H9 (cell line): ENCODE data around the gene SBF1. TPM values are rescaled to one million over a fixed set of nuclear protein-coding genes. Genes with fewer than 3 reads are reported as not detected.

ENCODE experiments used
- DNase-seq: peaks from one replicate; pipeline ENCODE4 v3.0.0-alpha.2; 2017
- H2AFZ ChIP-seq: one replicate; pipeline ENCODE4 v1.6.1; 2013; ENCODE audit warnings: mild to moderate bottlenecking, low read length, control low read depth, moderate library complexity
- H2AK5ac ChIP-seq: 2 replicates; pipeline ENCODE4 v1.6.1; 2013; ENCODE audit warnings: low read length, control low read depth, mixed read lengths; ENCODE audit not compliant: insufficient read length
- H2BK120ac ChIP-seq: one replicate; pipeline ENCODE4 v1.6.1; 2013; ENCODE audit warnings: low read depth, mild to moderate bottlenecking, low read length, control low read depth, inconsistent platforms; ENCODE audit not compliant: poor library complexity, severe bottlenecking
- H2BK12ac ChIP-seq: 2 replicates; pipeline ENCODE4 v1.6.1; 2013; ENCODE audit warnings: low read length, control low read depth, mixed read lengths, low read depth; ENCODE audit not compliant: insufficient read length
- H2BK15ac ChIP-seq: 2 replicates; pipeline ENCODE4 v1.6.1; 2013; ENCODE audit warnings: low read depth, low read length, control low read depth
- H2BK20ac ChIP-seq: one replicate; pipeline ENCODE4 v1.6.1; 2013; ENCODE audit warnings: low read depth, mild to moderate bottlenecking, low read length, control low read depth, inconsistent platforms; ENCODE audit not compliant: poor library complexity, severe bottlenecking
- H2BK5ac ChIP-seq: 2 replicates; pipeline ENCODE4 v1.6.1; 2013; ENCODE audit warnings: low read length, control low read depth, mixed read lengths; ENCODE audit not compliant: insufficient read length
- H3K14ac ChIP-seq: 2 replicates; pipeline ENCODE4 v1.6.1; 2013; ENCODE audit warnings: low read length, control low read depth; ENCODE audit not compliant: insufficient read depth
- H3K18ac ChIP-seq: 2 replicates; pipeline ENCODE4 v1.6.1; 2013; ENCODE audit warnings: low read depth, mild to moderate bottlenecking, mixed read lengths, low read length, control low read depth; ENCODE audit not compliant: insufficient read length
- H3K23ac ChIP-seq: 2 replicates; pipeline ENCODE4 v1.6.1; 2013; ENCODE audit warnings: low read length, control low read depth, mixed read lengths, low read depth; ENCODE audit not compliant: insufficient read length
- H3K23me2 ChIP-seq: 2 replicates; pipeline ENCODE4 v1.6.1; 2013; ENCODE audit warnings: low read depth, mild to moderate bottlenecking, mixed read lengths, low read length, control low read depth; ENCODE audit not compliant: insufficient read length, poor library complexity, severe bottlenecking
- H3K27ac ChIP-seq: 2 replicates; pipeline ENCODE4 v1.5.1; 2013; ENCODE audit warnings: low read length, control low read depth, mixed read lengths, low read depth; ENCODE audit not compliant: insufficient read length
- H3K27me3 ChIP-seq: 2 replicates; pipeline ENCODE4 v1.6.1; 2013; ENCODE audit warnings: low read length, control low read depth, inconsistent platforms; ENCODE audit not compliant: insufficient read depth
- H3K4ac ChIP-seq: 2 replicates; pipeline ENCODE4 v1.6.1; 2013; ENCODE audit warnings: low read depth, mild to moderate bottlenecking, control low read depth, inconsistent platforms, low read length, moderate library complexity
- H3K4me1 ChIP-seq: 2 replicates; pipeline ENCODE4 v1.6.1; 2013; ENCODE audit warnings: low read length, control low read depth, inconsistent platforms; ENCODE audit not compliant: insufficient read depth
- H3K4me2 ChIP-seq: 2 replicates; pipeline ENCODE4 v1.6.1; 2013; ENCODE audit warnings: low read length, control low read depth, mixed read lengths; ENCODE audit not compliant: insufficient read length, insufficient read depth
- H3K56ac ChIP-seq: 2 replicates; pipeline ENCODE4 v1.6.1; 2013; ENCODE audit warnings: low read depth, mild to moderate bottlenecking, mixed read lengths, low read length, control low read depth; ENCODE audit not compliant: insufficient read length
- H3K79me1 ChIP-seq: 2 replicates; pipeline ENCODE4 v1.6.1; 2013; ENCODE audit warnings: low read depth, mild to moderate bottlenecking, moderate library complexity, low read length, control low read depth, inconsistent platforms; ENCODE audit not compliant: insufficient read depth, poor library complexity, severe bottlenecking
- H3K79me2 ChIP-seq: 2 replicates; pipeline ENCODE4 v1.6.1; 2013; ENCODE audit warnings: low read length, control low read depth, inconsistent platforms; ENCODE audit not compliant: insufficient read depth
- H3K9ac ChIP-seq: 2 replicates; pipeline ENCODE4 v1.6.1; 2013; ENCODE audit warnings: low read length, control low read depth, mixed read lengths; ENCODE audit not compliant: insufficient read length; ENCODE audit errors: extremely low read depth
- H3K9me3 ChIP-seq: one replicate; pipeline ENCODE4 v1.6.1; 2013; ENCODE audit warnings: low read depth, low read length, inconsistent platforms; ENCODE audit not compliant: control insufficient read depth
- H3T11ph ChIP-seq: one replicate; pipeline ENCODE4 v1.6.1; 2013; ENCODE audit warnings: mild to moderate bottlenecking, low read length, control low read depth, inconsistent platforms
- H4K20me1 ChIP-seq: one replicate; pipeline ENCODE4 v1.6.1; 2013; ENCODE audit not compliant: control insufficient read depth, insufficient read length, insufficient read depth
- H4K5ac ChIP-seq: 2 replicates; pipeline ENCODE4 v1.6.1; 2013; ENCODE audit warnings: low read depth, mild to moderate bottlenecking, mixed read lengths, low read length, control low read depth; ENCODE audit not compliant: insufficient read length
- H4K8ac ChIP-seq: replicated peaks from 2 replicates; pipeline ENCODE4 v1.6.1; 2013; ENCODE audit warnings: low read length, control low read depth, mixed read lengths, low read depth; ENCODE audit not compliant: insufficient read length
- H4K91ac ChIP-seq: 2 replicates; pipeline ENCODE4 v1.6.1; 2013; ENCODE audit warnings: low read depth, mild to moderate bottlenecking, moderate library complexity, mixed read lengths, low read length, control low read depth; ENCODE audit not compliant: insufficient read length
- H3K27ac Mint-ChIP-seq, 3 experiments: 2 replicates in 2 of 3; 3 replicates in 1 of 3; pipeline ENCODE4 v1.8.0; 2020 to 2021; ENCODE audit warnings: mixed read lengths in 3 of 3, mild to moderate bottlenecking in 1 of 3, moderate library complexity in 1 of 3
- H3K27me3 Mint-ChIP-seq: 2 replicates; pipeline ENCODE4 v1.8.0; 2021; ENCODE audit warnings: low read depth, mild to moderate bottlenecking, moderate library complexity, mixed read lengths
- H3K36me3 Mint-ChIP-seq, 3 experiments: 2 replicates in 2 of 3; 3 replicates in 1 of 3; pipeline ENCODE4 v1.8.0; 2020 to 2021; ENCODE audit warnings: low read depth in 3 of 3, mixed read lengths in 3 of 3; ENCODE audit not compliant: insufficient read depth in 1 of 3
- H3K4me1 Mint-ChIP-seq, 2 experiments: 2 replicates each; pipeline ENCODE4 v1.8.0; 2020; ENCODE audit warnings: mixed read lengths in 2 of 2
- H3K4me3 Mint-ChIP-seq, 2 experiments: 2 replicates in 1 of 2; 3 replicates in 1 of 2; pipeline ENCODE4 v1.8.0; 2020 to 2021; ENCODE audit warnings: mild to moderate bottlenecking in 2 of 2, mixed read lengths in 2 of 2, moderate library complexity in 1 of 2
- H3K9me3 Mint-ChIP-seq, 2 experiments: 2 replicates in 1 of 2; 3 replicates in 1 of 2; pipeline ENCODE4 v1.8.0; 2020; ENCODE audit warnings: mild to moderate bottlenecking in 2 of 2, mixed read lengths in 2 of 2, moderate library complexity in 1 of 2
- WGBS: extraction: QIAGEN DNeasy Blood & Tissue Kit; methylation state at CpG from one replicate; pipeline ENCODE4 v1.1.7; 2013; ENCODE audit warnings: missing lambda C conversion rate, low lambda C conversion rate, mixed read lengths; ENCODE audit not compliant: insufficient read length; ENCODE audit errors: extremely low coverage; 5-methylcytosine and 5-hydroxymethylcytosine counted together
- total RNA-seq: library from RNA; stranded (reverse); gene quantifications from 2 replicates; pipeline ENCODE4 v1.2.1, GENCODE V29; 2021
- TF ChIP-seq, protein P1 (sequence below): fragments of 200-600 bp; sonication (generic); conservative IDR thresholded peaks from 3 replicates; pipeline ENCODE4 v1.8.0; 2021; ENCODE audit warnings: antibody characterized with exemption, mild to moderate bottlenecking

Gene SBF1
- total RNA-seq, 1 experiment from 2014 or later = 69.8 TPM

DNA sequence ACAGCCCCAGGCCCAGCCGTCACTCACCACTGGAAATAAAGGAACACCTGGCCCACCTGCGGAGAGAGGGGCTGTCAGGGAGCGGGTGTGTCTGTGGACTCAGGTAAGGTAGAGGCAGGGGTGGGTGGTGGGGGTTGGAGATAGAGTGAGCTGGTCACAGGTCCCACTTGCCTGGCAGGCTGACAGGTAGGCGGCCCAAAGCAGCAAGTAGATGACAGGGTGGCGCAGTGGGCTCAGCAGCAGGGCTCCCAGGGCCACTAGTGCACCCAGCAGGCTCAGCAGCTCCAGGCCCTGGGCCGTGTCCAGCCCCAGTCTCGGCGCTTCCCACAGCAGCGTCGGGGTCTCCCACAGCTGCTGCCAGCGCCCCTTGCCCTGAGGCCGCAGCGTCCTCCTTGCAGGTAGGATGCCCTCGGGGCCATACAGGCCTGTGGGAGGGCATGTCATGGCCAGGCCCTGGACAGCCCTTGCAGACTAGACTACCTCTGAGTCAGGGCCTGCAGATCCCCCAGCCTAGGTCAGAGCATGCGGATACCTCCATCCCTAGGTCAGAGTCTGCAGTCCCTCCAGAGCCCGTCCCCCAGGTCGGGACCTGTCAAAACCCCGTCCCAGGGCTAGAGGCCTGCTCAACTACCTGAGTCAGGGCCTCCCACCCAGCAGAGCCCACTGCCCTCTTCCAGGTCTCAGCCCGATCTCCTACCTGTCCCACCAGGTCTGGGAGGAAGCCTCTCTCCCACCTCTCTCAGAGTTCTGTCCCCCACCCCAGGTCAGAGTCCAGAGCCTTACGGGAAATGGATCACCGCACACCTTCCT is 32.0 kb upstream of the SBF1 start:
- H3K4me1 ChIP-seq = no peaks in the 10 kb centered on the region
- peaks cover 7% of the 10 kb centered on the region for H3K79me1 ChIP-seq
- Mint-ChIP-seq H3K36me3 (peaks cover 0 to 3% (median 0%) of the 10 kb centered on the region in 3 experiments; a peak in 2 of 7 replicates), H3K4me1 (peaks cover 10 to 14% of the 10 kb centered on the region in 2 experiments), H3K27ac (peak overlapping the region in 1 of 3 experiments; percentile 82; a peak in 2 of 7 replicates), H3K9me3 (no peaks in the 10 kb centered on the region), H3K27me3 (no peaks in the 10 kb centered on the region), H3K4me3 (peak overlapping the region; percentile 92 to 96)
- WGBS = no CpG with 5 or more reads among the region's 21 CpGs
- H2BK5ac ChIP-seq = no peak overlapping the region
- H2AFZ ChIP-seq = no peak overlapping the region
- H2BK120ac ChIP-seq = no peak overlapping the region
- peak; percentile 44 for DNase-seq
- H3K27me3 ChIP-seq = no peaks in the 10 kb centered on the region
- H2AK5ac ChIP-seq = no peak overlapping the region
- H3K23me2 ChIP-seq = peaks cover 12% of the 10 kb centered on the region
- peak overlapping the region; percentile 76 for H3K9ac ChIP-seq
- no peak overlapping the region for H3K56ac ChIP-seq
- H3K23ac ChIP-seq = no peak overlapping the region
- H4K20me1 ChIP-seq = no peaks in the 10 kb centered on the region
- no peak overlapping the region for H3K18ac ChIP-seq
- no peaks in the 10 kb centered on the region for H3K9me3 ChIP-seq
- H3K14ac ChIP-seq = peak overlapping the region; percentile 77
- TF ChIP-seq, protein P1, sequence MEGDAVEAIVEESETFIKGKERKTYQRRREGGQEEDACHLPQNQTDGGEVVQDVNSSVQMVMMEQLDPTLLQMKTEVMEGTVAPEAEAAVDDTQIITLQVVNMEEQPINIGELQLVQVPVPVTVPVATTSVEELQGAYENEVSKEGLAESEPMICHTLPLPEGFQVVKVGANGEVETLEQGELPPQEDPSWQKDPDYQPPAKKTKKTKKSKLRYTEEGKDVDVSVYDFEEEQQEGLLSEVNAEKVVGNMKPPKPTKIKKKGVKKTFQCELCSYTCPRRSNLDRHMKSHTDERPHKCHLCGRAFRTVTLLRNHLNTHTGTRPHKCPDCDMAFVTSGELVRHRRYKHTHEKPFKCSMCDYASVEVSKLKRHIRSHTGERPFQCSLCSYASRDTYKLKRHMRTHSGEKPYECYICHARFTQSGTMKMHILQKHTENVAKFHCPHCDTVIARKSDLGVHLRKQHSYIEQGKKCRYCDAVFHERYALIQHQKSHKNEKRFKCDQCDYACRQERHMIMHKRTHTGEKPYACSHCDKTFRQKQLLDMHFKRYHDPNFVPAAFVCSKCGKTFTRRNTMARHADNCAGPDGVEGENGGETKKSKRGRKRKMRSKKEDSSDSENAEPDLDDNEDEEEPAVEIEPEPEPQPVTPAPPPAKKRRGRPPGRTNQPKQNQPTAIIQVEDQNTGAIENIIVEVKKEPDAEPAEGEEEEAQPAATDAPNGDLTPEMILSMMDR = no peak
- no peak overlapping the region for H2BK15ac ChIP-seq
- H4K8ac ChIP-seq = no peak overlapping the region
- H4K91ac ChIP-seq = no peak overlapping the region
- H2BK20ac ChIP-seq = no peak overlapping the region
- no peak overlapping the region for H4K5ac ChIP-seq
- H2BK12ac ChIP-seq = no peak overlapping the region
- no peak overlapping the region for H3T11ph ChIP-seq
- H3K4ac ChIP-seq = no peak overlapping the region
- peak overlapping the region; percentile 93 for H3K4me2 ChIP-seq
- H3K27ac ChIP-seq = no peak overlapping the region
- peaks cover 9% of the 10 kb centered on the region; the same call in 1 of the 2 replicates for H3K79me2 ChIP-seq
